Mesendoderm (in vitro differentiated cells): ENCODE results near the gene COL6A1.
A peak's percentile ranks its signal among the peaks of the same experiment; 100 is the strongest.

Experiments used
- DNase-seq: peaks from one replicate; pipeline ENCODE4 v3.0.0; 2013
- H2AK5ac ChIP-seq: 2 replicates; pipeline ENCODE4 v1.6.1; 2013; ENCODE audit warnings: low read length, inconsistent platforms
- H2BK120ac ChIP-seq: 2 replicates; pipeline ENCODE4 v1.6.1; 2013; ENCODE audit warnings: low read depth, mild to moderate bottlenecking, low read length, moderate library complexity, mixed read lengths
- H2BK15ac ChIP-seq: replicated peaks from 2 replicates; pipeline ENCODE4 v1.6.1; 2013; ENCODE audit warnings: low read depth, mild to moderate bottlenecking, moderate library complexity
- H2BK5ac ChIP-seq: 2 replicates; pipeline ENCODE4 v1.6.1; 2013; ENCODE audit warnings: low read length, inconsistent platforms
- H3K18ac ChIP-seq: 2 replicates; pipeline ENCODE4 v1.6.1; 2013; ENCODE audit warnings: mild to moderate bottlenecking, low read length, mixed read lengths
- H3K23ac ChIP-seq: one replicate; pipeline ENCODE4 v1.6.1; 2013; ENCODE audit warnings: low read length
- H3K27ac ChIP-seq: 2 replicates; pipeline ENCODE4 v1.5.1; 2013; ENCODE audit warnings: low read depth, mild to moderate bottlenecking, inconsistent platforms, low read length, moderate library complexity
- H3K27me3 ChIP-seq: 2 replicates; pipeline ENCODE4 v1.6.1; 2013; ENCODE audit warnings: low read length, control low read depth, mild to moderate bottlenecking, inconsistent platforms; ENCODE audit not compliant: insufficient read depth, poor library complexity
- H3K36me3 ChIP-seq: 2 replicates; pipeline ENCODE4 v1.6.1; 2013; ENCODE audit warnings: low read length, inconsistent platforms; ENCODE audit not compliant: control insufficient read depth, insufficient read depth
- H3K4ac ChIP-seq: one replicate; pipeline ENCODE4 v1.6.1; 2013; ENCODE audit warnings: low read depth, mild to moderate bottlenecking, low read length, moderate library complexity
- H3K4me1 ChIP-seq: 2 replicates; pipeline ENCODE4 v1.6.1; 2013; ENCODE audit warnings: low read depth, low read length, inconsistent platforms; ENCODE audit not compliant: control insufficient read depth
- H3K4me2 ChIP-seq: 2 replicates; pipeline ENCODE4 v1.6.1; 2013; ENCODE audit warnings: low read length
- H3K4me3 ChIP-seq: 2 replicates; pipeline ENCODE4 v1.5.1; 2013; ENCODE audit warnings: mild to moderate bottlenecking, low read length
- H3K56ac ChIP-seq: one replicate; pipeline ENCODE4 v1.6.1; 2013; ENCODE audit warnings: low read length
- H3K79me1 ChIP-seq: 2 replicates; pipeline ENCODE4 v1.6.1; 2013; ENCODE audit warnings: low read length, inconsistent platforms
- H3K79me2 ChIP-seq: 2 replicates; pipeline ENCODE4 v1.6.1; 2013; ENCODE audit warnings: mild to moderate bottlenecking, low read length; ENCODE audit not compliant: control insufficient read depth, insufficient read depth
- H3K9ac ChIP-seq: 2 replicates; pipeline ENCODE4 v1.6.1; 2013; ENCODE audit warnings: low read length, inconsistent platforms
- H4K5ac ChIP-seq: one replicate; pipeline ENCODE4 v1.6.1; 2013; ENCODE audit warnings: low read length
- H4K8ac ChIP-seq: one replicate; pipeline ENCODE4 v1.6.1; 2013; ENCODE audit warnings: low read depth, mild to moderate bottlenecking, control low read depth, low read length, moderate library complexity
- WGBS: extraction: QIAGEN DNeasy Blood & Tissue Kit; methylation state at CpG from one replicate; pipeline ENCODE4 v1.1.7; 2013; ENCODE audit warnings: low lambda C conversion rate, missing lambda C conversion rate; ENCODE audit not compliant: insufficient coverage; ENCODE audit errors: extremely low coverage; 5-methylcytosine and 5-hydroxymethylcytosine counted together

COL6A1 gene

GRCh38 chr21:46021398-46021797, 39.8 kb downstream of the COL6A1 start:
- Histone ChIP-seq H3K23ac (no peak overlapping the region), H2BK15ac (no peak overlapping the region), H3K18ac (no peak overlapping the region), H3K36me3 (no peaks in the 10 kb centered on the region), H3K4ac (no peak overlapping the region), H3K79me1 (no peaks in the 10 kb centered on the region), H2BK5ac (no peak overlapping the region), H3K4me2 (no peak overlapping the region), H3K9ac (no peak overlapping the region), H3K4me3 (no peak overlapping the region), H3K56ac (no peak overlapping the region), H3K4me1 (peaks cover 2% of the 10 kb centered on the region), H2AK5ac (no peak overlapping the region), H3K27me3 (no peaks in the 10 kb centered on the region), H4K5ac (no peak overlapping the region), H4K8ac (no peak overlapping the region), H3K79me2 (no peaks in the 10 kb centered on the region), H2BK120ac (no peak overlapping the region), H3K27ac (no peak overlapping the region)
- WGBS = no CpG with 5 or more reads among the region's 7 CpGs
- DNase-seq = no peak

- Histone ChIP-seq H3K9ac (no peak overlapping the region), H3K27ac (no peak overlapping the region), H2BK5ac (no peak overlapping the region), H2AK5ac (no peak overlapping the region), H3K4me3 (no peak overlapping the region), H3K4me2 (no peak overlapping the region), H4K5ac (no peak overlapping the region), H3K23ac (no peak overlapping the region), H3K18ac (no peak overlapping the region), H3K4ac (no peak overlapping the region), H4K8ac (no peak overlapping the region), H3K79me2 (no peaks in the 10 kb centered on the region), H3K79me1 (no peaks in the 10 kb centered on the region), H2BK15ac (no peak overlapping the region), H3K4me1 (peaks cover 2% of the 10 kb centered on the region), H3K27me3 (no peaks in the 10 kb centered on the region), H3K56ac (no peak overlapping the region), H3K36me3 (no peaks in the 10 kb centered on the region), H2BK120ac (no peak overlapping the region)
- no peak for DNase-seq
- WGBS = no CpG with 5 or more reads among the region's 23 CpGs
Measured at GRCh38 chr21:46021978-46022544, 40.5 kb downstream of the COL6A1 start.

- no peak overlapping the region for H3K23ac ChIP-seq
- H2BK5ac ChIP-seq = no peak overlapping the region
- no peak overlapping the region for H3K9ac ChIP-seq
- peak; percentile 25 for DNase-seq
- H3K79me1 ChIP-seq = no peaks in the 10 kb centered on the region
- H3K27me3 ChIP-seq = no peaks in the 10 kb centered on the region
- no peak overlapping the region for H2AK5ac ChIP-seq
- no peak overlapping the region for H3K4ac ChIP-seq
- no peaks in the 10 kb centered on the region for H3K79me2 ChIP-seq
- no peak overlapping the region for H3K18ac ChIP-seq
- peaks cover 2% of the 10 kb centered on the region for H3K4me1 ChIP-seq
- H3K56ac ChIP-seq = no peak overlapping the region
- WGBS = no CpG with 5 or more reads among the region's 36 CpGs
- H4K5ac ChIP-seq = no peak overlapping the region
- no peak overlapping the region for H3K4me2 ChIP-seq
- H3K27ac ChIP-seq = no peak overlapping the region
- H2BK120ac ChIP-seq = no peak overlapping the region
- H2BK15ac ChIP-seq = no peak overlapping the region
- H4K8ac ChIP-seq = no peak overlapping the region
- H3K36me3 ChIP-seq = no peaks in the 10 kb centered on the region
- H3K4me3 ChIP-seq = no peak overlapping the region
Measured at GRCh38 chr21:46022551-46023525, 41.3 kb downstream of the COL6A1 start.

GRCh38 chr21:46023555-46023954, 42.0 kb downstream of the COL6A1 start:
- Histone ChIP-seq H2BK5ac (no peak overlapping the region), H3K4me1 (peaks cover 2% of the 10 kb centered on the region), H2BK120ac (no peak overlapping the region), H3K79me2 (no peaks in the 10 kb centered on the region), H3K18ac (no peak overlapping the region), H4K8ac (no peak overlapping the region), H3K36me3 (no peaks in the 10 kb centered on the region), H2BK15ac (no peak overlapping the region), H3K56ac (no peak overlapping the region), H3K27me3 (no peaks in the 10 kb centered on the region), H2AK5ac (no peak overlapping the region), H3K4me3 (no peak overlapping the region), H3K9ac (no peak overlapping the region), H4K5ac (no peak overlapping the region), H3K79me1 (no peaks in the 10 kb centered on the region), H3K4ac (no peak overlapping the region), H3K27ac (no peak overlapping the region), H3K4me2 (no peak overlapping the region), H3K23ac (no peak overlapping the region)
- WGBS = no CpG with 5 or more reads among the region's 8 CpGs
- no peak for DNase-seq

GRCh38 chr21:46024141-46024540, 42.6 kb downstream of the COL6A1 start:
- no peaks in the 10 kb centered on the region for H3K36me3 ChIP-seq
- no peak overlapping the region for H4K5ac ChIP-seq
- no peak overlapping the region for H2BK5ac ChIP-seq
- H3K27ac ChIP-seq = no peak overlapping the region
- no CpG with 5 or more reads among the region's 3 CpGs for WGBS
- H3K4me2 ChIP-seq = no peak overlapping the region
- no peak for DNase-seq
- H4K8ac ChIP-seq = no peak overlapping the region
- H3K18ac ChIP-seq = no peak overlapping the region
- H3K56ac ChIP-seq = no peak overlapping the region
- no peak overlapping the region for H3K4ac ChIP-seq
- H3K4me1 ChIP-seq = peaks cover 2% of the 10 kb centered on the region
- no peak overlapping the region for H2BK120ac ChIP-seq
- H2AK5ac ChIP-seq = no peak overlapping the region
- H3K4me3 ChIP-seq = no peak overlapping the region
- H3K27me3 ChIP-seq = no peaks in the 10 kb centered on the region
- H3K23ac ChIP-seq = no peak overlapping the region
- no peak overlapping the region for H2BK15ac ChIP-seq
- no peaks in the 10 kb centered on the region for H3K79me2 ChIP-seq
- no peak overlapping the region for H3K9ac ChIP-seq
- no peaks in the 10 kb centered on the region for H3K79me1 ChIP-seq
